ENCODE data around the gene SLC7A8.
"Not testable (repeated sequence)": the region's sequence is repeated elsewhere in the genome, so short reads cannot be mapped to it uniquely, and the experiment has no call there.

SLC7A8 gene

GRCh38 chr14:23183479-23183878, at the start of gene SLC7A8:
TSS of gene SLC7A8 (minus strand) at chr14:23183660. CDS start at chr14:23182914, 746 bp downstream.
- DNase-seq = peak; percentile 73

GRCh38 chr14:23232241-23232808, 48.9 kb upstream of the SLC7A8 start:
- not testable (repeated sequence) for DNase-seq

GRCh38 chr14:23228812-23229211, 45.4 kb upstream of the SLC7A8 start:
- no peak for DNase-seq

GRCh38 chr14:23227566-23227965, 44.1 kb upstream of the SLC7A8 start:
- no peak for DNase-seq

- not testable (repeated sequence) for DNase-seq
Measured at GRCh38 chr14:23224958-23225357, 41.5 kb upstream of the SLC7A8 start.

- no peak for DNase-seq
Measured at GRCh38 chr14:23219075-23219474, 35.6 kb upstream of the SLC7A8 start.

- no peak for DNase-seq
Measured at GRCh38 chr14:23217032-23218020, 33.9 kb upstream of the SLC7A8 start.

GRCh38 chr14:23215421-23215820, 32.0 kb upstream of the SLC7A8 start:
- no peak for DNase-seq

- no peak for DNase-seq
Measured at GRCh38 chr14:23209651-23210423, 26.4 kb upstream of the SLC7A8 start.

- DNase-seq = no peak
Measured at GRCh38 chr14:23208324-23208723, 24.9 kb upstream of the SLC7A8 start.

GRCh38 chr14:23207146-23207540, 23.7 kb upstream of the SLC7A8 start:
- DNase-seq = no peak

- DNase-seq = no peak
Measured at GRCh38 chr14:23206422-23207145, 23.1 kb upstream of the SLC7A8 start.

GRCh38 chr14:23202001-23202400, 18.5 kb upstream of the SLC7A8 start:
- no peak for DNase-seq

- DNase-seq = not testable (repeated sequence)
Measured at GRCh38 chr14:23199141-23199540, 15.7 kb upstream of the SLC7A8 start.

- not testable (repeated sequence) for DNase-seq
Measured at GRCh38 chr14:23196487-23196886, 13.0 kb upstream of the SLC7A8 start.

- no peak for DNase-seq
Measured at GRCh38 chr14:23195552-23196101, 12.2 kb upstream of the SLC7A8 start.

- DNase-seq = no peak
Measured at GRCh38 chr14:23193432-23193831, 10.0 kb upstream of the SLC7A8 start.

GRCh38 chr14:23187925-23188324, 4.5 kb upstream of the SLC7A8 start:
- DNase-seq = no peak

- no peak for DNase-seq
Measured at GRCh38 chr14:23186913-23187654, 3.6 kb upstream of the SLC7A8 start.

GRCh38 chr14:23185063-23185462, 1.6 kb upstream of the SLC7A8 start:
- no peak for DNase-seq

- DNase-seq = no peak
Measured at GRCh38 chr14:23183158-23183470, 346 bp downstream of the SLC7A8 start.

Measured in islet precursor cell (in vitro differentiated cells).